ENCODE results near the gene SCUBE1.

The SCUBE1 gene

DNA sequence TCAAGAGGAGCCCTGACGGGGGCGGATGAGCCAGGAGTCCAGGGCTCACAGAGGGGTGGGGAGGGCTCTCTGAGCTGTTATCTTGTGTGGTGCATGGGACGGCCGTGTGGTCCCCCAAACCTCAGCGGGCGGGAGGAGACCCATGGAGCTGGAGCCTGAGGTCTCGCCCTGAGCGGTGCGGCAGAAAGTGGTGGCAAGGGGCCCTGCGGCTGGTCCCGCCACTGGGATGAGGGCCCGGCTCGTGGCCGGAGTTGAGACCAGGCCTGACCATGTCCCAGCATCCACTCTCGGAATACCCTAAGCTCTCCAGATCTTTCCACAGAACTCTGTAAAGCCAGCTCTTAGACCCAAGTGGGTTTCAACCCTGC lies 133.7 kb downstream of the SCUBE1 start:
- DNase-seq, result no peak

DNA sequence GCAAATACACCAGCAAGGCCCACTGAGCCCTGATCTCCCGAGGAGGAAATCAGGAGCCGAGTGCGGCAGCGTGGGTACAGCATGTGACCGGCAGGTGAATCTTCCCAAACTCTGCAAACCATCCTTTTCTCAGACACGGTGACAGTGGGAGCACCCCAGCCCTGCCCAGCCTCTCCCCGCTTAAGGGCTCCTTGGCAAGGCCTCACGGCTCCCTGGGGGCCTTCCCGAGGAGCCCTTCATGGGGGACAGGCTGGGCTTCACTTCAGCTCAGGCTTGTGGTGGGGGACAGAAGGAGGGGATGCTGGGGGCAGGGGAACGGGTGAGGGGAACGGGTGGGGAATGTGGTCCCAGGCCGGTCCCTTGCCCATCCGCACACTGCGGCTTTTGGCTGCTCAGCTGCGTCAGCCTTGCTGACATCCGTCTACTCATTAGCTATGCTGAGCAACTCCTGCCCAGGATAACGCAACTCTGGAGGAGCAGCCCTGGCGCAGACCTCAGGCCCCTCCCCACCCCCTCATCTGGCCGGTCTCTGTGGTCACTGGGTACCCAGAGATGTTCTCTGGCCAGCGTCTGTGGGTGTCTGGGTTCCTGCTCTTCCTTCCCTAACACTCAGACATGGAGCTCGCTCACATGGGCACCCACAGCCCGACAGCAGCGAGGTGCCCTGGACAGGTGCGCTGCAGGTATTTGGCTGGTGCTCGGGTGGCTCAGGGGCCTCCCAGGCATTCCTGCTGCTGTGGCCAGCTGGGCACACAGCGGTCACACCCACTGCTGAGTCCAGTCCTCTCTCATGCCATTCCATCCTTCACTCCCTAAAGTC lies 134.3 kb downstream of the SCUBE1 start:
- DNase-seq, result no peak

DNA sequence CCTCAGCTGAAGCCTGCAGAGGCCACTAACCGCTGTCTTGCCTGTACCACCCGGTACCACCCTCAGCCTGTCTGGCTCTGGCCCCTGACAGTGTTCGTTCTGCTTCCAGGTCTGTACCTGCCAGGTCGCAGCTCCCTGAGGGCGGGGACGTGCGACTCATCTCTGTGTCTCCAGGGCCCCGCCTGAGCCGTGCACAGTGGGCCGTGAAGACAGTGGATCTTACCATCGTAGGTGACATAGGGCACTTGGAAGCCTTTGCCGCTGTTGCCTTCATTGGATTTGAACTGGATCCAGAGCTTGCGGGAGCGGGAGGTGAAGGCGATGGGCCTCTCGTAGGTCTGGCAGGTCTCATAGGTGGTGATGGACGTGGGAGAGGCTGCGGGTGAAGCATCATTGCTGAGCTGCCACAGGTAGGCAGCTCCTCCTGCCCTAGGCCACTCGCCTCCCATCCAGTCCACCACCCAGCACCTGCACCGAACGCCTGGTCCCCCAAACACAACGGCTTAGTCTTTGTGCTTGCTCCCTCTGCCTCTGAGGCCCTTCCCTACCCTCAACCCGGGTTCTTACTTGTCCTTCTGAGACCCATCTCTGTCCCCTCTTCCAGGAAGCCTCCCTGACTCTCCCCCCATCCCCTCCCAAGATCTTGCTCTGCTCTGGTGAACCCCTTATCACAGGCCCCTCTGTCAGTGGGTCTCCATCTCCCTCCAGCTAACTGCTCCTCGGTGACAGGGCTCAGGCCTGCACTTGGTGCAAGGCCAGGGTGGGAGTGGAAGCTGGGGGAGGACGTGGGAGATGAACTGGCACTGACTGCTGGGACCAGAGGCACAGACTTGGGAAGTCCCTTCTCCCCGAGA lies 135.1 kb downstream of the SCUBE1 start:
- DNase-seq, result peak; percentile 73

DNA sequence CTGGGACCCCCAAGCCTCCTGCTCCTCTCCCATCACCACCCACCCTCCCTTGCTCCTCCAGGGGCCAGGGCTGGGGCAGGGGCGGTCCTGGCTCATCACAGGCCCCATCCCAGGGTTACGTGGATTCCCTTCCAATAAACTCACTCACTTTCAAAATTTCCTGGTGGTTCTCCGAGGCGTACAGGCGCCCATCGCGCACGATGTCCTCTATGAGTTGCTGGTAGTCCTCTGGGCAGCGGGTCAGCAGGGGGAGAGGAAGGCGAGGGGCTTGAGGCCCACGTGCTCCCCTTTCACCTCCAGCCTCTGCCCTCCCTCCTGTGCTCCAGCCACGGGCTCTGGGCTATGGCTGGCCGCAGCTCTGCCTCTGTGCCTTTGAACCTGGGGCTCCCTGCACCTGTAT lies 135.8 kb downstream of the SCUBE1 start:
- no peak for DNase-seq

DNA sequence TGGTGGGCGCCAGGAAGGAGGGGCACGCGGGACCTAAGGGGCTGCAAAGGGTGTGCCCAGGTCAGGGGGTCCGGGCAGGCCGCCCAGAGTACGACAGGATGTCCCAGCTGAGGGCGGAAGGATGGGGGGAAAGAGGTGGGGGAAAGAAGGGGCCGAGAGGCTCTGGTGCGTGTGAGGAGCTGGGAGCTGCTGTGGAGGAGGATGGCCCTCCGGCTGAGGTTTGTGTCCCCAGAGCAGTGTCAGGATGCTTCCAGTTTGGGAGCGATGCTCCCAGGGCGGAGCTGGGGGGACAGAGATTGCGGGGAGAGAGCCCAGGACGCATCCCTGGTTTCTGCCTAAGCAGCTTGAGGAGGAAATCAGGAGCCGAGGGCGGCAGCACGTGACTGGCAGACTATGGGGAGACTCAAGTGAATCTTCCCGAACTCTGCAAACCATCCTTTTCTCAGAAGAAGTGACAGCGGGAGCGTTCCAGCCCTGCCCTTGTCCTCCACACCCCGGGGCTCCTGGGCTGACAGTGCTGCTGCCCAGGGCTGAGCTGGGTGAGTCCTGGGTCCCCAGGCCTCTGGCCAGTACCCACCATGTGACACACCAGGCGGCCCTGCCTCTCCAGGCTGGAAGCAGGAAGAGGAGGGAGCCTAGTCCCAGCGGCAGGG lies 136.5 kb downstream of the SCUBE1 start:
- no peak for DNase-seq

DNA sequence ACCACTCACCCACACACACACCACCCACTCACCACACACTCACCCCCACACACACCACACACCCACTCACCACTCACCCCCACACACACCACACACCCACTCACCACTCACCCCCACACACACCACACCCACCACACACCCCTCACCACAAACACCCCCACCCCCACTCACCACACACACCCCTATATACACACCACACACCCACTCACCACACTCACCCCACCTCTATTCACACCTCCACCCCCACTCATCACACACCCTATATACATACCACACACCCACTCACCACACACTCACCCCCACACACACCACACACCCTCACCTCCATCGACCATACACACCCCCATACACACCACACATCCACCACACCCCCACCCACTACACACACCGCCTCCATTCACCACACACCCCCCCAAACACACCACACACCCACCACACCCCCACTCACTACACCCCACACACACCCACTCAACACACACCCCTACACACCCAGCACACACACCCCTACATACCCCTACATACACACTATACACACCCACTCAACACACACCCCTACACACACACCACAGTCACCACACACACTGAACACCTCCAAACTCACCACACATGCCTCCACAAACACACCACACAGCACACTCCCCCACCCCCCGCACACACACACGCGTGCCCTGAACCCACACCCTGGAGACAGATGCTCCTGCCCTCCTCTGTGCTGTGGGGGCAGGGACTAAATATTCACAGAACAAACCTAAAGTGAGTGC lies 137.2 kb downstream of the SCUBE1 start:
- no peak for DNase-seq

DNA sequence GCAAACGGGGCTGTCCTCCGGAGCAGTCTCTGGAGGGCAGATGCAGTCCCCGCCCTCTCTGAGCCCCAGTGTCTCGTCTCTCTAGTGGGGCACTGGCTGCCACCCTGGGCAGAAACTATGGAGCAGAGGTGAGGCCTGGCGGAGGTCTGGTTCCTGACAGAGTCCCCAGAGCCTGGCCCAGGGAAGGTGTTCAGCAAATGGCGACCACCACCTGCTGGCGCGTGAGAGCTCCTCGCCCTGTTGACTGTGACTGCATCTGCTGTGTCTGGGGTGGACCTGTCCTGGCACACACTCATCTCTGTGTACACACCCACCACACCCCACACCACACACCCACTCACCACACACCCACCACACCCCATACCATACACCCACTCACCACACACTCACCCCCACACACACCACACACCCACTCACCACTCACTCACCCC lies 137.9 kb downstream of the SCUBE1 start:
- DNase-seq, result no peak

DNA sequence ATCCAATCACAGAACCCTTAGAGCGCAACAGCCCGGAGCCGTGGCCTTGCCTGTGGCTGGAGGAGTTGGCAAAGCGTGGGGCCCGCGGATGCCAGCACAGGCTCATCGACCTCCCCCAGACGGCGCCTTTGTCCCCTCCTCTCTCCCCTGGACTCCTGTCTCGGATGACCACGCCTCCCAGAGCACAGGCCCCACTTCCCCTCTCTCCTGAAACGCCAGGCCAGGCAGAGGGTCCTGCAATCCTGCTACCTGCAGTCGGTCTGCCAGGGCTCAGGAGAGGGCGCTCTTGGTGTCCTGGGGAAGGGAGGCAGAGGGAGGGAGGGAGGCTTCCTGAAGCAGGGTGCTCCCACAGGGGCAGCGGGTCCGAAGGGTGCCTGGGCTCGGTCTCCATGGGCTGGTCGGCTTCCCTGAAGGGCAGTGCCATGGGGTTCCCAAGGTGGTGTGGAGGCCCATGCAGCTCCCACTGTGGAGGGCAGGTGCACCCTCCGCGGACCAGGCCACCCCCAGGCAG lies 139.6 kb downstream of the SCUBE1 start:
- peak; percentile 85 for DNase-seq

DNA sequence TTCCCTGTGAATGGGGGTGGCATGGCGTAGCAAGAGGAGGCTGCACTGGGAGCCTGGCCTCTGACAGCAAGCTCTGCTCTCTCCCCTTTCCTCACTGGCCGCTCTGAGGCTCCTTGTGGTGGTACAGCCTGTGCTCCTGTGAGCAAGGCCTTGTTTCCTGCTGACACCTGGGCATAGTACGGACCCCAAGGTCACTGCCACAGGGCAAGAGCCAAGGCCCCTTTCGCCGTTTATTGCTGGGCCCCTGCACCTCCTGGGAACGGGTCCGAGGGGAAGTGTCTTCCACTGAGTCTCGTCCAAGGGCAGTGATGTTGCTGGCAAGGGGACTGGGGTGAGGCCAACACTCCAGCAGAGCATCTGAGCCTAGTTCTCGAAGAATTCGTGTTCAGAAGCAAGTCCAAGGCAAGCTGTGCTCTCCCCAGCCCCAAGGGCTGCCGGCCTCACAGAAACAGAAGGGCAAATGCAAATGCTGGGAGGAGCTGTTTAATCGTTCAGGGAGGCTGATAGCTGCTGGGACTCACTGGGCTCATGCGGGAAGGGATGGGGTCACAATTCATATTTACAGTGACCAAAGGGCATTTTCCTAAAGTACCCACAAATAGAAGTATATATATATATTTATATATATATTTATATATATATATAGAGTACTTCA lies 140.3 kb downstream of the SCUBE1 start:
- DNase-seq, result no peak

DNA sequence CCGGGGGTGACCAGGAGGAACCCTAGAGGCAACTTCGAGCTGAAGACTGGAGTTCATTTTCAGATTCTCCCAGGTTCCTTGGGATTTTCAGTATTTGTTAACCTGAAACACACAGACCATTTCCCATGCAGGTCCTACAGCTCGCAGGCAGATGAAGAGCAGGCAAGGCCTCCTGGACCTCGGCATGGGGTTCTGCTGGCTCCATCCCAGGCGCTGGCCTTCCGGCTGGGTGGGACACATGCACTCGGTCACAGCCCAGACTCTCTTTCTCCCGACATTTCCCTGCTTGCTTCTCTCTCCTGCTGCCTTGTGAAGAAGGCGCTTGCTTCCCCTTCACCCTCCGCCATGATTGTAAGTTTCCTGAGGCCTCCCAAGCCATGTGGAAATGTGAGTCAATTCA lies 140.8 kb downstream of the SCUBE1 start:
- DNase-seq, result no peak

DNA sequence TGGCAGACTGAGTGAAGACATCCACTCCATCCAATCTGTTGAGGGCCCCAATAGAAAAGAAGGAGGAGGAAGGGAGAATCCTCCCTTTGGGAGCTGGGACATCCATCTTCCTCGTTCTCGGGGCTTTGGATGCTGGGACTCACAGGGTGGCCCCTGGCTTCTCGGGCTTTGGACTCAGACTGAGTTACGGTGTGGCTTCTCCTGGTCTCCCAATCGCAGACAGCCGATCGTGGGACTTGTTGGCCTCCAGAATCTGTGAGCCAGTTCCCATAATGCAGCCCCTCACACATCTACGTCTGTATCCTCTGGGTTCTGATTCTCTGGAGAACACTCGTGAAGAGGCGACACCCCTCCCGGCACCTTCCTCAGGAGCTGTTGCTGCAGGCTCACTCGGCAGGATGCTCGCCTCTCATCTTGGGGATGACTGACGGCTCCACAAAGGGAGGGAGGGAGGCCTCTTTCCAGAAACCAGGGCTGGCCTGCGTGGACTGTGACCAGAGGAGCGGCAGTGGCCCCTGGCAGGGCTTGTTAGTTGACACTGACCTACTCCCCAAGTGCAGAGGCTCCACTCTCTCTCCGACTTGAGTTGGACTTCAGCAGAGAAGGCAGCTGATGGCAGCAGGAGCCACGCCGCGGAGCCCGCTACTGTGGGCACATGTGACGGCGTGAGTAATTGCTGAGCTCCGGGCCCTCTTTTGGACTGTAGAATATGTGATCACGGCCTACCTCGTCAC lies 141.5 kb downstream of the SCUBE1 start:
- no peak for DNase-seq

DNA sequence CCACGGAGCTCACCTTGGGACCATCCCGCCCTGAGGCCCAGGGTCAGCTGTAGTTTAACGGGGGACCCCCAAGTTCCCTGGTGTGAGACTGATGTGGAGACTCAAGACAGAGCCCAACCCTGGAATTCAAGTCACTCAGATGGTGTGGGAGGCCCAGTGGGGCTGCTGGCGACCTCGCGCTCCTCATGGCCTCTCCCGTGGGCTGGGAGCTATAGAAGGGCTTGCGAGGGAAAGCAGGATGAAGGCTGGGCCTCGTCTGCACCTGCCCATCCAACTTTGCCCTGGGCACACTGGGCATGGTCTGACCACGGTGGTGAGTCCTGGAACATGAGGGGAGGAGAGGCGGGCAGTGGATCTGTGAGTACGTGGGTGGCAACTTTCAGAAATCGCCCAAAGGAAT lies 142.6 kb downstream of the SCUBE1 start:
- no peak for DNase-seq

DNA sequence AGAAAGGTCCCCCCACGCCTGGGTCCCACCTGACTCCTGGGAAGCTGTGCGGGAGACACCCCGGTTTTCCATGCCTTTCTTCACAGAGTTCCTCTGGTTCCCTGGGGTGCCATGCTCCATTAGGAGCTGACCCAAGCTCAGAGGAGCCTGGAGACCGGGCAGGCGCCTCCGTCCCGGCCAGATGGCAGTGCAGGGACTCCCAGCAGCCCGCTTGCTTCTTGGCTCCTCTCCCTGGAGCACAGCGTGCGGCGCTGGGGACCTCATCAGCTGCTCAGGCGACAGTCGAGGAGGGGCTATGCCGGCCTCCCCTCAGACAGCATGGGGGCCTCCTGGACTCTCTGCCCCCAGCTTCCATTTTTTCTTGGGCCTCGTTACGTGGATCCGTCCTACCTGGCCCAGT lies 143.1 kb downstream of the SCUBE1 start:
- DNase-seq, result no peak

DNA sequence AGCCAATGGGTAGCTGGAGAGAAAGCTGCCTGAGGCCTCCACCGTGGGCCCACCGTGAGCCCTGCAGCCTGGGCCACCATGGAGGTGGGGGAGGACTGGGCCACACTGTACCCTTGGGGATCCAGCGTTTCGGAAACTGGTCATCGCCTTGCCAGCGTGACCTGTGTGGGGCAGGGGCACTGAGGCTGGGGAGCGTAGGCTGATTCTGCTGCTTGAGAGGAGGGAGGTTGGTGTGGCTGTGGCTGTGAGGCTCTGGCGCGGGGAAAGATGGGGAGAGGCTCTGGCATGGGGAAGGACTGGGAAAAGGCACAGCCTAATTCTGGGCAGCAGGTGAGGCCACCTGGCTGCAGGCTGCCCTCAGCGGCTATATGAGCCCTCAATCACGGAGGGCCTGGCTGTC lies 143.6 kb downstream of the SCUBE1 start:
- no peak for DNase-seq

DNA sequence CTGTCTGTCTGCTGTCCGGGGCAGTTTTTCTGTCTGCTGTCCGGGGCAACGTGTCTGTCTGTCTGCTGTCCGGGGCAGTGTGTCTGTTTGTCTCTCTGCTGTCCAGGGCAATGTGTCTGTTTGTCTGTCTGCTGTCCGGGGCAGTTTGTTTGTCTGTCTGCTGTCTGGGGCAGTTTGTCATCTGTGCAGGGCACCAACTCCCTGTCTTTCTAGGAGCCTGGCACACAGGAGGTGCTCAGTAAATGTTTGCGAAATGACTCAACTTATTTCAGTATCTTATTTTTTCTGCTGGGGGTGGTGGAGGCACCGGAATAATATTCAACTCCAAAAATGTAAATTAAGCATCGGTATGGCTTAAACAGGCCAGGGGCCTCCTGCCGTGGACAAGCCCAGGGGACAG lies 144.2 kb downstream of the SCUBE1 start:
- DNase-seq, result no peak

DNA sequence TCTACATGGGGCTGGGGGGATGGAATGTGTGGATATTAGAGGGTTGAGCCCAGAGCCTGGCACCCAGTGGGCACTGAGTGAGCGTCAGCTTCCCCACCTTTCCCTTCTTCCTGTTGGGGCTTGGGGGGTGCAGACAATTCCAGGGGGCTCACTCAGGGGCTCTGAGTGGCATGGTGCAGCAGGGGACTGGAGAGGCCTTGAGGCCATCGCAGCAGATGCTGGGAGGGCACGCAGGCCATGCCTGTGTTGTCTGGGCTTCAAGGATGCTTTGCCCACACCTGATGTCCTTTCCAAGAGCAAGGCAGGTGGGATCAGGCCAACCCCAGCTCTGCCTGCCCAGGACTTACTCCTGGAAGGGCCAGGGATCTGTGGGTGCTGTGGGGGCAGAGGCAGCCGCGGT lies 145.0 kb downstream of the SCUBE1 start:
- no peak for DNase-seq

DNA sequence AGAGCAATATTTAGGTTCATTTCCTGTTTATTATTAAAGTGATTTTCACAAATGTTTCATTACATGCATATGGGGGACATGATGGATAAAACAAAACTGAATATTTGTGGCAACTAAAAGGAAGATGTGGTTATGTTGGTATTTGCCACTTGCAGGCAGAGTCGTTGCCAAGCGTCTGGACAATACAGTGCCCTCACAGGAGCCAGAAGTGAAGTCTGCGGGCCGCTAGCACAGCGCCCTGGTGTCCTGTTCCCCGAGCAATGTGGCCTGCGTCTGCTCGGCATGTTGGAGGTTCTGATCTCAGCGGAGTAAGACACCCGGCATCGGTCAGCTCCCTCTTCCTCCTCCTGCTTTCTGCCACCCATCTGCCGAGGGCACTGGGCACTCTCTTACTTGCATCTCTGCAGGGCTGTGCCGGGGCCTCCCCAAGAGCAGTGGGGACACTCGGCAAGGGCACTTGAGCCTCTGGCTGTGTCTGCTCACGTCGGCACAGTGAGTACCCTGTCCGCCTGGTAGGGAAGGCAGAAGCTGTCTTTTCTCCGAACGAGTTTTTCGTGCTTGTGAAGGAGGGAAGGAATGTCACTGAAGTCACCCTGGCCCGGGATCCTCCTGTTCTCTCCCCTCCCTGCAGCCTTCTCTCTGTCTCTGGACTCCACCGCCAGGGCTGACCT lies 145.8 kb downstream of the SCUBE1 start:
- no peak for DNase-seq

DNA sequence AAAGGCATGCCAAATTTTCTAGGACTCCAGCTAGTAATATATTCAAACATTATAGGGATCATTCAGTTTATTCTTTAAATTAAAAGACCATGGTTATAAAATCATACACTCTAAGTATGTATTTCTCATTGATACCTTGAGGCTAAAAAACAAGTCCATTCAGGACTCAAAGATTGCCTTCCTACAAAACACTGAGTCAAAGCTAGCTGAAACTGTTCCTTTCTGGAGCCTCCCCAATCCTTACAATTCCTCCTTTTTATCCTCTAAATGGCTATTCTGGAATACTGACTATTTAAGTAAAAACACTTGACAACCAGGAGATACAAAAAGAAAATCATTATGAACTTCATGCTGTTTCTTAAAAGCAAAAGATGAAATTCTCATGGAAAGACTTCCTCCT lies 151.3 kb downstream of the SCUBE1 start:
- no peak for DNase-seq

DNA sequence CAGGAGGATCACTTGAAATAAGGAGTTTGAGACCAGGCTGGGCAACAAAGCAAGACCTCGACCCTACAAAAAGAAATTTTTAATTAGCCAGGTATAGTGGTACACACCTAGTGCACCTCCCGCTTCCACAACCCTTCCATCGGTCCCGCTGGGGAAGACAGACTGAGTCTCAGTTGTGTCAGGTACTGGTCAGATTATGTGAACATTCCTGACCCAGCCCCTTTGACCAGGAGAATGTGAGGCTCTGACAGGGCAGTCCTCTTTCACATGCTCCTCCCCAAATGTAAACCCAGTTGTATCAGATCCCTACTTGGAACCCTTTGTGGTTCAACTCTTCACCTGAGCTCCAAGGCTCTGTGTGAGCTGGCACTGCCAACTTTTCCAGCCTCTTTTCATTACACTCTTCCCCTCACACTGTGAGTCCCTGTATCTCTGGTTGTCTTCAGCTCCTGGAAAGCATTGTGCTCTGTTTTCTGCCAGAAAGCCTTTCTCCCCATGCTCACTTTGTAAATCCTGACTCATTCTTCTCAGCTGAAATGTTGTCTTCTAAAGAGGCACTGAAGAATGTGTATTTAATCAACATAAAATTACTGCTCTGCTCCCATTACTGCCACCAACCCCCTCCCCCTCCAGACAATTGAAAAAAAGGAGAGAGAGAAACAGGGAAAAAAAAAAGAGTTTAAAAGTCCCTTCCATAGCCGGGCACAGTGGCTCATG lies 154.2 kb downstream of the SCUBE1 start:
- no peak for DNase-seq

All from islet precursor cell (in vitro differentiated cells).